ENCODE results near the gene TNXB. TPM values are rescaled to one million over a fixed set of nuclear protein-coding genes. Genes with fewer than 3 reads are reported as not detected.

TNXB gene
- total and polyA plus RNA-seq, 2 experiments from 2014 or later: 2.0 to 6.0 TPM

DNA sequence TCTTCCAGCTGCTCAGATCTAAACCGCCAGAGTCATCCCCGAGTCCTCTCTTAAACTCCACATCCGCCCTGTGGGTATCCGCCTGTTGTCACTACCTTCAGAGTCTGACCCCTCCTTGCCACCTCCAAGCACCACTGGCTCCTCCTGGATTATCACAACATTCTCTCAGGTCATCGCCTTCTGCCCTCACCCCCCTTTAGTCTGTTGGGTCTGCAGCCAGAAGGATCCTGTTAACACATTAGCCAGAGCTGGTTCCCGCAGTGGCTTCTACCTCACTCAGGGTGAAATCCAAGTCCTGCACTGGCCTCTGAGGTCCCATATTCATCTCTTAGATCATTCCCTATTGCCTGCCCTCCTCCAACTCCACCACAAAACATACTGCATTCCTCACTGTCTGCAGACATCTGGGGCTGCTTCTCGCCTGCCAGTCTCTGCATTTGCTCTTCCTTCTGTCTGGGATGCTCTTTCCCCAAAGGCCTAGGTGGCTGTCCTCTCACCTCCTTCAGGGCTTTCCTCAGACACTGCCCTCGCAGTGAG, 34.1 kb downstream of the TNXB start:
- ATAC-seq: no peak
- H3K27ac ChIP-seq (ENCODE audit: low read depth): no peak overlapping the region
- no peaks in the 10 kb centered on the region for H3F3A ChIP-seq (replicated peaks; ENCODE audit: low read depth)
- no peaks in the 10 kb centered on the region for H3K27me3 ChIP-seq (ENCODE audit: insufficient read depth)
- DNase-seq (ENCODE audit: low spot score): no peak
- no peaks in the 10 kb centered on the region for H3K9me2 ChIP-seq (ENCODE audit: insufficient read depth)
- no peak overlapping the region for H3K4me3 ChIP-seq
- H3K27me3 Mint-ChIP-seq (ENCODE audit: insufficient read depth, low read depth, poor library complexity): peaks cover 13% of the 10 kb centered on the region
- no peak overlapping the region for H2AFZ ChIP-seq
- H4K20me1 ChIP-seq (replicated peaks; ENCODE audit: insufficient read depth): no peaks in the 10 kb centered on the region
- H3K4me1 Mint-ChIP-seq: peaks cover 20% of the 10 kb centered on the region
- H3K36me3 ChIP-seq (ENCODE audit: insufficient read depth): no peaks in the 10 kb centered on the region
- H3K27ac Mint-ChIP-seq: no peak overlapping the region
- no peaks in the 10 kb centered on the region for H3K79me2 ChIP-seq (replicated peaks; ENCODE audit: insufficient read depth)
- TF ChIP-seq NANOG (IDR thresholded peaks at IDR 0.05; ENCODE audit: borderline replicate concordance) (no peak), ZNF331 (CRISPR knock-in tag; IDR thresholded peaks at IDR 0.05; ENCODE audit: low read depth) (no peak), ZNF114 (CRISPR knock-in tag; IDR thresholded peaks at IDR 0.05) (no peak), JUNB (IDR thresholded peaks at IDR 0.05; ENCODE audit: unreplicated experiment) (no peak)
- H3K9me3 Mint-ChIP-seq: no peaks in the 10 kb centered on the region
- H3K4me3 Mint-ChIP-seq: no peak overlapping the region
- H3K4me1 ChIP-seq (ENCODE audit: insufficient read depth): no peaks in the 10 kb centered on the region; the same call in 1 of the 2 replicates
- no peak overlapping the region for H3K4me2 ChIP-seq
- no peaks in the 10 kb centered on the region; the same call in 2 of the 3 replicates for H3K36me3 Mint-ChIP-seq (ENCODE audit: low read depth)

DNA sequence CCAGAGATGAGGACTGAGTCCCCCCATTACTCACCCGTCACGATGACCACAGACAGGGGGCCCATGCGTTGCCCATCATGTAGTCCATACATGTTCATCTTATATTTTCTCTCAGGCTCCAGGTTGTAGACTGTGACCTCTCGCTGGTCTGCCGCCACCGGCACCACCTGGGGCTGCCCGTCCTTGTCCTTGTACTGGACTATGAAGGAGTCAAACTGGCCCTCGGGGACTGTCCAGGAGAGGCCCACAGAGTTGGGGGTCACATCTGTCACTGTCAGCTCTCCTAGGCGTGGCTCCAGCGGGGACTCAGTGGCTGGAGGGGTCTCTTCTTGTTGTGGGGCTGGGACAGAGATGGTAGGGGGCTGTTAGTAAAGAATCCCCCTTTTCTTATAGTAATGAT, 35.5 kb downstream of the TNXB start:
- peaks cover 20% of the 10 kb centered on the region for H3K4me1 Mint-ChIP-seq
- no peak for DNase-seq (ENCODE audit: low spot score)

DNA sequence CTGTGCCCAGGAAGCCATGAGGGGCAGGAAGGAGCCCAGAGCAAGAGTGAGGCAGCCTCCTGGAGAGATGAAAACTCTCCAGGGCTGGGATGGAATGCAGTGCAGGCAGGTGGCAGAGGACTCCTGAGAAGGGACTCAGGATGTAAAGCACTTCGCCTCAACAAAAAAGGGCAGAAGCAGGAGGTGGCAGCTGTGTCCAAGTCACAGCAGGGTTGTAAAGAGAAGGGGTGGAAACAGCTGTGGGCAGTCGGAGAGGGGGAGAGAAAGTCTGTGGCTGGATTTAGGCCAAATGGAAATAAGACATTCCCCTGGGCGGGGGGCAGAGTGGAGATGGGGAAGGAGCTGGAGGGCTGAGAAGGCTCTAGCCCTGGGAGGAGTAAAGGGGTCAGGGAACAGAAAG, 36.0 kb downstream of the TNXB start:
- Mint-ChIP-seq H3K9me3 (no peaks in the 10 kb centered on the region), H3K27me3 (ENCODE audit: insufficient read depth, low read depth, poor library complexity) (peaks cover 13% of the 10 kb centered on the region), H3K4me3 (no peak overlapping the region), H3K27ac (peak overlapping the region; percentile 28; the same call in 1 of the 2 replicates), H3K4me1 (peaks cover 20% of the 10 kb centered on the region), H3K36me3 (ENCODE audit: low read depth) (no peaks in the 10 kb centered on the region; the same call in 2 of the 3 replicates)
- ATAC-seq (peak; percentile 27), DNase-seq (ENCODE audit: low spot score) (no peak)
- H3K27me3 ChIP-seq (ENCODE audit: insufficient read depth): no peaks in the 10 kb centered on the region
- H3K9me2 ChIP-seq (ENCODE audit: insufficient read depth): no peaks in the 10 kb centered on the region
- no peaks in the 10 kb centered on the region for H3K79me2 ChIP-seq (replicated peaks; ENCODE audit: insufficient read depth)
- H3K36me3 ChIP-seq (ENCODE audit: insufficient read depth): no peaks in the 10 kb centered on the region
- H3F3A ChIP-seq (replicated peaks; ENCODE audit: low read depth): no peaks in the 10 kb centered on the region
- H3K4me2 ChIP-seq: no peak overlapping the region
- H2AFZ ChIP-seq: no peak overlapping the region
- H3K4me1 ChIP-seq (ENCODE audit: insufficient read depth): no peaks in the 10 kb centered on the region; the same call in 1 of the 2 replicates
- H3K27ac ChIP-seq (ENCODE audit: low read depth): no peak overlapping the region
- H3K4me3 ChIP-seq: no peak overlapping the region
- no peaks in the 10 kb centered on the region for H4K20me1 ChIP-seq (replicated peaks; ENCODE audit: insufficient read depth)
- no peak for TF ChIP-seq POLR2AphosphoS5 (IDR thresholded peaks at IDR 0.05; ENCODE audit: low read depth)
- TF ChIP-seq, protein P1, sequence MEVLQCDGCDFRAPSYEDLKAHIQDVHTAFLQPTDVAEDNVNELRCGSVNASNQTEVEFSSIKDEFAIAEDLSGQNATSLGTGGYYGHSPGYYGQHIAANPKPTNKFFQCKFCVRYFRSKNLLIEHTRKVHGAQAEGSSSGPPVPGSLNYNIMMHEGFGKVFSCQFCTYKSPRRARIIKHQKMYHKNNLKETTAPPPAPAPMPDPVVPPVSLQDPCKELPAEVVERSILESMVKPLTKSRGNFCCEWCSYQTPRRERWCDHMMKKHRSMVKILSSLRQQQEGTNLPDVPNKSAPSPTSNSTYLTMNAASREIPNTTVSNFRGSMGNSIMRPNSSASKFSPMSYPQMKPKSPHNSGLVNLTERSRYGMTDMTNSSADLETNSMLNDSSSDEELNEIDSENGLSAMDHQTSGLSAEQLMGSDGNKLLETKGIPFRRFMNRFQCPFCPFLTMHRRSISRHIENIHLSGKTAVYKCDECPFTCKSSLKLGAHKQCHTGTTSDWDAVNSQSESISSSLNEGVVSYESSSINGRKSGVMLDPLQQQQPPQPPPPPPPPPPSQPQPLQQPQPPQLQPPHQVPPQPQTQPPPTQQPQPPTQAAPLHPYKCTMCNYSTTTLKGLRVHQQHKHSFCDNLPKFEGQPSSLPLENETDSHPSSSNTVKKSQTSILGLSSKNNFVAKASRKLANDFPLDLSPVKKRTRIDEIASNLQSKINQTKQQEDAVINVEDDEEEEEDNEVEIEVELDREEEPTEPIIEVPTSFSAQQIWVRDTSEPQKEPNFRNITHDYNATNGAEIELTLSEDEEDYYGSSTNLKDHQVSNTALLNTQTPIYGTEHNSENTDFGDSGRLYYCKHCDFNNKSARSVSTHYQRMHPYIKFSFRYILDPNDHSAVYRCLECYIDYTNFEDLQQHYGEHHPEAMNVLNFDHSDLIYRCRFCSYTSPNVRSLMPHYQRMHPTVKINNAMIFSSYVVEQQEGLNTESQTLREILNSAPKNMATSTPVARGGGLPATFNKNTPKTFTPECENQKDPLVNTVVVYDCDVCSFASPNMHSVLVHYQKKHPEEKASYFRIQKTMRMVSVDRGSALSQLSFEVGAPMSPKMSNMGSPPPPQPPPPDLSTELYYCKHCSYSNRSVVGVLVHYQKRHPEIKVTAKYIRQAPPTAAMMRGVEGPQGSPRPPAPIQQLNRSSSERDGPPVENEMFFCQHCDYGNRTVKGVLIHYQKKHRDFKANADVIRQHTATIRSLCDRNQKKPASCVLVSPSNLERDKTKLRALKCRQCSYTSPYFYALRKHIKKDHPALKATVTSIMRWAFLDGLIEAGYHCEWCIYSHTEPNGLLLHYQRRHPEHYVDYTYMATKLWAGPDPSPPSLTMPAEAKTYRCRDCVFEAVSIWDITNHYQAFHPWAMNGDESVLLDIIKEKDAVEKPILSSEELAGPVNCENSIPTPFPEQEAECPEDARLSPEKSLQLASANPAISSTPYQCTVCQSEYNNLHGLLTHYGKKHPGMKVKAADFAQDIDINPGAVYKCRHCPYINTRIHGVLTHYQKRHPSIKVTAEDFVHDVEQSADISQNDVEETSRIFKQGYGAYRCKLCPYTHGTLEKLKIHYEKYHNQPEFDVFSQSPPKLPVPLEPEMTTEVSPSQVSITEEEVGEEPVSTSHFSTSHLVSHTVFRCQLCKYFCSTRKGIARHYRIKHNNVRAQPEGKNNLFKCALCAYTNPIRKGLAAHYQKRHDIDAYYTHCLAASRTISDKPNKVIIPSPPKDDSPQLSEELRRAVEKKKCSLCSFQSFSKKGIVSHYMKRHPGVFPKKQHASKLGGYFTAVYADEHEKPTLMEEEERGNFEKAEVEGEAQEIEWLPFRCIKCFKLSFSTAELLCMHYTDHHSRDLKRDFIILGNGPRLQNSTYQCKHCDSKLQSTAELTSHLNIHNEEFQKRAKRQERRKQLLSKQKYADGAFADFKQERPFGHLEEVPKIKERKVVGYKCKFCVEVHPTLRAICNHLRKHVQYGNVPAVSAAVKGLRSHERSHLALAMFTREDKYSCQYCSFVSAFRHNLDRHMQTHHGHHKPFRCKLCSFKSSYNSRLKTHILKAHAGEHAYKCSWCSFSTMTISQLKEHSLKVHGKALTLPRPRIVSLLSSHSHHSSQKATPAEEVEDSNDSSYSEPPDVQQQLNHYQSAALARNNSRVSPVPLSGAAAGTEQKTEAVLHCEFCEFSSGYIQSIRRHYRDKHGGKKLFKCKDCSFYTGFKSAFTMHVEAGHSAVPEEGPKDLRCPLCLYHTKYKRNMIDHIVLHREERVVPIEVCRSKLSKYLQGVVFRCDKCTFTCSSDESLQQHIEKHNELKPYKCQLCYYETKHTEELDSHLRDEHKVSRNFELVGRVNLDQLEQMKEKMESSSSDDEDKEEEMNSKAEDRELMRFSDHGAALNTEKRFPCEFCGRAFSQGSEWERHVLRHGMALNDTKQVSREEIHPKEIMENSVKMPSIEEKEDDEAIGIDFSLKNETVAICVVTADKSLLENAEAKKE (CRISPR knock-in tag; IDR thresholded peaks at IDR 0.05): no peak

More for the DNA sequence above, 35.5 kb downstream of the TNXB start:
- no peak overlapping the region for H3K4me3 Mint-ChIP-seq
- Histone ChIP-seq H3F3A (replicated peaks; ENCODE audit: low read depth) (no peaks in the 10 kb centered on the region), H3K27me3 (ENCODE audit: insufficient read depth) (no peaks in the 10 kb centered on the region), H3K4me3 (no peak overlapping the region), H2AFZ (no peak overlapping the region), H3K4me1 (ENCODE audit: insufficient read depth) (no peaks in the 10 kb centered on the region; the same call in 1 of the 2 replicates), H4K20me1 (replicated peaks; ENCODE audit: insufficient read depth) (no peaks in the 10 kb centered on the region), H3K27ac (ENCODE audit: low read depth) (no peak overlapping the region), H3K9me2 (ENCODE audit: insufficient read depth) (no peaks in the 10 kb centered on the region), H3K36me3 (ENCODE audit: insufficient read depth) (no peaks in the 10 kb centered on the region), H3K4me2 (no peak overlapping the region), H3K79me2 (replicated peaks; ENCODE audit: insufficient read depth) (no peaks in the 10 kb centered on the region)
- H3K9me3 Mint-ChIP-seq: no peaks in the 10 kb centered on the region
- no peak for ATAC-seq
- H3K36me3 Mint-ChIP-seq (ENCODE audit: low read depth): no peaks in the 10 kb centered on the region; the same call in 2 of the 3 replicates
- H3K27ac Mint-ChIP-seq: no peak overlapping the region
- H3K27me3 Mint-ChIP-seq (ENCODE audit: insufficient read depth, low read depth, poor library complexity): peaks cover 15% of the 10 kb centered on the region
- no peak for TF ChIP-seq ZNF331 (CRISPR knock-in tag; IDR thresholded peaks at IDR 0.05; ENCODE audit: low read depth)
- no peak for TF ChIP-seq NANOG (IDR thresholded peaks at IDR 0.05; ENCODE audit: borderline replicate concordance)
- TF ChIP-seq, protein P2, sequence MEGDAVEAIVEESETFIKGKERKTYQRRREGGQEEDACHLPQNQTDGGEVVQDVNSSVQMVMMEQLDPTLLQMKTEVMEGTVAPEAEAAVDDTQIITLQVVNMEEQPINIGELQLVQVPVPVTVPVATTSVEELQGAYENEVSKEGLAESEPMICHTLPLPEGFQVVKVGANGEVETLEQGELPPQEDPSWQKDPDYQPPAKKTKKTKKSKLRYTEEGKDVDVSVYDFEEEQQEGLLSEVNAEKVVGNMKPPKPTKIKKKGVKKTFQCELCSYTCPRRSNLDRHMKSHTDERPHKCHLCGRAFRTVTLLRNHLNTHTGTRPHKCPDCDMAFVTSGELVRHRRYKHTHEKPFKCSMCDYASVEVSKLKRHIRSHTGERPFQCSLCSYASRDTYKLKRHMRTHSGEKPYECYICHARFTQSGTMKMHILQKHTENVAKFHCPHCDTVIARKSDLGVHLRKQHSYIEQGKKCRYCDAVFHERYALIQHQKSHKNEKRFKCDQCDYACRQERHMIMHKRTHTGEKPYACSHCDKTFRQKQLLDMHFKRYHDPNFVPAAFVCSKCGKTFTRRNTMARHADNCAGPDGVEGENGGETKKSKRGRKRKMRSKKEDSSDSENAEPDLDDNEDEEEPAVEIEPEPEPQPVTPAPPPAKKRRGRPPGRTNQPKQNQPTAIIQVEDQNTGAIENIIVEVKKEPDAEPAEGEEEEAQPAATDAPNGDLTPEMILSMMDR (conservative IDR thresholded peaks at IDR 0.05; ENCODE audit: low read depth in 2 of 2): no peak
- no peak for TF ChIP-seq STAT1 (IDR thresholded peaks at IDR 0.05; ENCODE audit: unreplicated experiment)
